ENCODE measurements around the gene ALDH1A1.

The ALDH1A1 gene

GRCh38 chr9:72984226-72984947 is 31.5 kb upstream of the ALDH1A1 start:
- no peak for TF ChIP-seq CTCF (IDR thresholded peaks at IDR 0.05; ENCODE audit: insufficient read depth, missing control alignments)
- no peak for FAIRE-seq
- DNase-seq (ENCODE audit: insufficient read length, low spot score), result no peak

GRCh38 chr9:72983512-72984225 is 30.8 kb upstream of the ALDH1A1 start:
- DNase-seq (ENCODE audit: insufficient read length, low spot score), result no peak
- no peak for TF ChIP-seq CTCF (IDR thresholded peaks at IDR 0.05; ENCODE audit: insufficient read depth, missing control alignments)
- FAIRE-seq, result no peak

- TF ChIP-seq CTCF (IDR thresholded peaks at IDR 0.05; ENCODE audit: insufficient read depth, missing control alignments), result no peak
- FAIRE-seq (no peak), DNase-seq (ENCODE audit: insufficient read length, low spot score) (no peak)
Measured at GRCh38 chr9:72983056-72983455, 30.2 kb upstream of the ALDH1A1 start.

GRCh38 chr9:72982146-72982799 is 29.4 kb upstream of the ALDH1A1 start:
- TF ChIP-seq CTCF (IDR thresholded peaks at IDR 0.05; ENCODE audit: insufficient read depth, missing control alignments), result no peak
- no peak for FAIRE-seq
- DNase-seq (ENCODE audit: insufficient read length, low spot score), result no peak

GRCh38 chr9:72981433-72981832 is 28.6 kb upstream of the ALDH1A1 start:
- no peak for FAIRE-seq
- TF ChIP-seq CTCF (IDR thresholded peaks at IDR 0.05; ENCODE audit: insufficient read depth, missing control alignments), result no peak
- DNase-seq (ENCODE audit: insufficient read length, low spot score), result no peak

GRCh38 chr9:72980600-72981265 is 27.9 kb upstream of the ALDH1A1 start:
- DNase-seq (ENCODE audit: insufficient read length, low spot score), result no peak
- no peak for TF ChIP-seq CTCF (IDR thresholded peaks at IDR 0.05; ENCODE audit: insufficient read depth, missing control alignments)
- FAIRE-seq, result no peak

Data from D721Med (cell line).